Ovary (tissue), 9 donors: ENCODE measurements around the gene MICOS13. TPM values are rescaled to one million over a fixed set of nuclear protein-coding genes. Genes with fewer than 3 reads are reported as not detected.

ENCODE experiments used
- DNase-seq, 5 donors: peaks; one replicate each; pipeline ENCODE4 v3.0.0-alpha.2; 2019 to 2020
- H3K27ac ChIP-seq, 2 donors: fragments of 200-600 bp; one replicate each; pipeline versions ENCODE4 v1.5.1 to v1.8.0; 2019 to 2022
- H3K27me3 ChIP-seq: fragments of 200-600 bp; one replicate; pipeline ENCODE4 v1.8.0; 2022
- H3K36me3 ChIP-seq: fragments of 200-600 bp; sonication (generic); one replicate; pipeline ENCODE4 v1.5.1; 2019
- H3K4me1 ChIP-seq: one replicate; pipeline ENCODE4 v1.8.1; 2013; ENCODE audit warnings: mild to moderate bottlenecking, moderate library complexity; ENCODE audit not compliant: insufficient read depth
- H3K4me3 ChIP-seq: fragments of 200-600 bp; sonication (generic); one replicate; pipeline ENCODE4 v1.5.1; 2017
- H3K9me3 ChIP-seq, 2 donors: fragments of 200-600 bp in 1 of 2; sonication (generic) in 1 of 2; one replicate each; pipeline versions ENCODE4 v1.5.1 to v1.8.1; 2013 to 2019; ENCODE audit warnings: mild to moderate bottlenecking in 1 of 2, moderate library complexity in 1 of 2
- CTCF ChIP-seq, 3 donors: fragments of 450-650 bp in 2 of 3; fragments of 200-600 bp in 1 of 3; IDR thresholded peaks; one replicate each; pipeline versions ENCODE4 v1.5.1 to v1.8.0; 2016 to 2022; ENCODE audit warnings: antibody characterized with exemption in 3 of 3, mild to moderate bottlenecking in 1 of 3
- EP300 ChIP-seq: sonication (generic); formaldehyde crosslinking; IDR thresholded peaks from one replicate; pipeline ENCODE4 v1.6.1; 2017; ENCODE audit warnings: antibody characterized with exemption
- POLR2A ChIP-seq: fragments of 450-650 bp; IDR thresholded peaks from one replicate; pipeline ENCODE4 v1.6.1; 2017; ENCODE audit warnings: antibody characterized with exemption, mild to moderate bottlenecking, moderate library complexity
- WGBS, 3 donors: extraction: QIAGEN DNeasy Blood & Tissue Kit in 1 of 3; methylation state at CpG; one replicate each; pipeline versions ENCODE4 v1.1.5 to v1.1.7; 2013 to 2017; 5-methylcytosine and 5-hydroxymethylcytosine counted together
- intact Hi-C, 4 donors: fragments of 100-400 bp; cut with DNase I; formaldehyde crosslinking; loops; one replicate each; pipeline versions ENCODE4 v1.11.0 to v1.15.1; 2022 to 2023
- polyA plus RNA-seq, 2 donors: library from polyadenylated mRNA; stranded (reverse); fragments of 200-250 nt in 1 of 2; fragments of 350-450 nt in 1 of 2; fragmentation: Illumina TruSeq in 1 of 2; extraction: RNeasy Lipid Tissue Mini Kit (QIAGEN cat#74804) in 1 of 2; gene quantifications; one replicate each; pipeline ENCODE4 v1.2.3, GENCODE V29; 2013 to 2014
- total RNA-seq, 7 donors: library from RNA; depleted of rRNA in 2 of 7; stranded (reverse); fragments of >200 nt in 2 of 7; fragmentation: NEBNext Ultra II Directional in 3 of 7; extraction: Animal tissue kit (Norgen Biotek cat#: 25700) in 3 of 7; gene quantifications; one replicate each; pipeline versions ENCODE4 v1.1.0 to v1.2.4, GENCODE V29; 2016 to 2023
- donor health status: DM: no; HTN: no; CAD: no; lungs with moderate emphysema.
- donor health status: DM: no; HTN: no; CAD: no.
- donor health status: Bipolar disorder and iron deficiency.
- donor health status: DM: yes; HTN: yes; CAD: no.
- donor health status: DM: no; HTN: no; CAD: no.
- donor health status: DM: yes; HTN: yes; CAD: no.

Gene MICOS13
- total and polyA plus RNA-seq, 9 donors = 5.2 to 48.7 (median 44.2) TPM

GRCh38 chr19:5676105-5676771 is 4.1 kb downstream of the MICOS13 start:
- peaks cover 8% of the 10 kb centered on the region for H3K4me1 ChIP-seq
- H3K9me3 ChIP-seq = no peaks in the 10 kb centered on the region
- intact Hi-C loops = loop anchor here in 1 of 4 donors (5.0 kb wide), 1 partner anchor 49 kb away; no protein-coding TSS in a partner anchor
- no peak overlapping the region for H3K27ac ChIP-seq
- TF ChIP-seq EP300 (no peak), CTCF (IDR thresholded peaks at IDR 0.05) (no peak)
- H3K36me3 ChIP-seq = no peaks in the 10 kb centered on the region
- 62 to 73% (median 64%) methylated on average over 17 of the region's 17 CpGs for WGBS, 3 donors
- no peaks in the 10 kb centered on the region for H3K27me3 ChIP-seq
- H3K4me3 ChIP-seq = no peak overlapping the region
- peak in 1 of 5 donors; percentile 31 for DNase-seq

DNA sequence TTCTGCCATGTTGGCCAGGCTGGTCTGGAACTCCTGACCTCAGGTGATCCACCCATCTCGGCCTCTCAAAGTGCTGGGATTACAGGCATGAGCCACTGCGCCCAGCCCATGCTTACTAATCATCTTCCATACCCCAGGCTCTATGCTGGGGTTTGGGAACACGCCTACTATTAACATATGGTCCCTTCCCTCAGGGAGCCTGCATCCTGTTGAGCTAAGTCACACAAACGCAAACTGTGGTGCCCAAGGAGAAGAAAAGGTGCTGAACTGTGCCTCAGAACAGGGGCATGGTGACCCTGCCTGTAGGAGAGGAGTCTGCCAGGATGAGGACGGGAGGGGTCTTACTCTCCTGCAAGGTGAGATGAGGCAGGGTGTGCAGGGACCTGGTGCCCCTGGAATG is 5.6 kb downstream of the MICOS13 start:
- WGBS, 3 donors = 75 to 87% (median 77%) methylated on average over 5 of the region's 5 CpGs
- Histone ChIP-seq H3K27ac (no peak overlapping the region), H3K36me3 (no peaks in the 10 kb centered on the region), H3K4me3 (no peak overlapping the region), H3K27me3 (no peaks in the 10 kb centered on the region), H3K4me1 (peaks cover 5% of the 10 kb centered on the region), H3K9me3 (no peaks in the 10 kb centered on the region)
- no peak for DNase-seq
- no peak for TF ChIP-seq POLR2A
- TF ChIP-seq EP300 = no peak
- TF ChIP-seq CTCF (IDR thresholded peaks at IDR 0.05) = no peak
- intact Hi-C loops = loop anchor here in 1 of 4 donors (5.0 kb wide), 1 partner anchor 47 kb away; no protein-coding TSS in a partner anchor

- no peaks in the 10 kb centered on the region for H3K4me1 ChIP-seq
- no peaks in the 10 kb centered on the region for H3K9me3 ChIP-seq
- H3K4me3 ChIP-seq = no peak overlapping the region
- intact Hi-C loops = no loop called here
- TF ChIP-seq CTCF (IDR thresholded peaks at IDR 0.05) = no peak
- no peak for TF ChIP-seq POLR2A
- TF ChIP-seq EP300 = no peak
- H3K27ac ChIP-seq = no peak overlapping the region
- H3K36me3 ChIP-seq = no peaks in the 10 kb centered on the region
- no peaks in the 10 kb centered on the region for H3K27me3 ChIP-seq
- WGBS, 3 donors = 96 to 100% (median 100%) methylated on average over 1 of the region's 1 CpG
- DNase-seq = no peak
Observed at GRCh38 chr19:5673752-5674151, 6.6 kb downstream of the MICOS13 start.

GRCh38 chr19:5672708-5673459 is 7.4 kb downstream of the MICOS13 start:
- Histone ChIP-seq H3K4me3 (no peak overlapping the region), H3K4me1 (no peaks in the 10 kb centered on the region), H3K36me3 (no peaks in the 10 kb centered on the region), H3K9me3 (no peaks in the 10 kb centered on the region), H3K27me3 (no peaks in the 10 kb centered on the region), H3K27ac (no peak overlapping the region)
- DNase-seq = no peak
- WGBS, 3 donors = 84 to 89% (median 88%) methylated on average over 13 of the region's 13 CpGs
- no peak for TF ChIP-seq EP300
- TF ChIP-seq POLR2A = no peak
- no peak for TF ChIP-seq CTCF (IDR thresholded peaks at IDR 0.05)
- intact Hi-C loops = no loop called here
